NCI-H2171 (cell line): ENCODE results near the gene TUBB8.
"Not testable (repeated sequence)": the region's sequence is repeated elsewhere in the genome, so short reads cannot be mapped to it uniquely, and the experiment has no call there.

ENCODE experiments used
- DNase-seq: peaks from one replicate; lab custom pipeline; 2025; lab: John Stamatoyannopoulos, UW

TUBB8 gene

GRCh38 chr10:48996-49395, at the start of gene TUBB8:
Gene TUBB8 (minus strand): TSS chr10:49296. CDS start chr10:49238, 58 bp downstream.
- DNase-seq: no peak

GRCh38 chr10:96466-96865, 47.4 kb upstream of the TUBB8 start:
- no peak for DNase-seq

GRCh38 chr10:95356-96115, 46.4 kb upstream of the TUBB8 start:
- no peak for DNase-seq

- no peak for DNase-seq
These were observed 45.5 kb upstream of the TUBB8 start for GRCh38 chr10:94613-95012.

DNA sequence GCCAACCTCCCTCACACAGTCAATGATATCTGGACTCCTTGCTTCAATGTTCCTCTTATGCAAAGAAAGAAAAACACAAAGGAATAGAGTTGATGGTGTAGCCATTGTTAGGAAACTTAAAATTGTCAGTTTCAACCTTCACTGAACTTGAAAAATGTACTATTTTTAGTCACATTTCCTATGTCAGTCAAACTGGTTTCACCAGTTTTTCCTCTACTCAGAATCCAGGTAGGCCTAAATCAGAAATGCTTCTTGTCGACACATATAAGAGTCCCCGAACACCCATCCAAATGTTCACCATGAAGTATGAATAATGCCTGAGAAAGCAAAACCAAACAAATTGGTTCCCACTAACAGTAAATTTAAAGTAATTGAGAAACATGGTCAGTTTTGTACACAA, 43.8 kb upstream of the TUBB8 start:
- DNase-seq: no peak

DNA sequence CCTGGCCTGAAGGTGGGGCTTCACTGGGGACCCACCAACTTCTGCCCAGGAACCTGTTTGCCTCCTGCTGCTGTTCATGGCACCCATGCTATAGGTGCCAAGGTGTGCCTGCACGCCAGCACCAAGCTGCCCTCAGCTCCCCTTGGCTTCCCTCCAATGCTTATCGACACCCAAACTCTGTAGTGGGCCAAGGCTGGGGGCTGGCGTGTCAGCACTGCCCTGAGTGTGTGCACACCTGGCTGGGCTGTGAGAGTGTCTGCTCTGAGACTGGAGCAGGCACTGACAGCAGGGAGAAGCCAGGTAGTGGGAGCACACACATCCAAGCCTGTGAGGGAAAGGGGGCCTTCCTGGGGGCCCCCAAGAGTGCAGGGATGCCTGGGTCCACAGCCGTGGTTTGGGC, 43.1 kb upstream of the TUBB8 start:
- no peak for DNase-seq

DNA sequence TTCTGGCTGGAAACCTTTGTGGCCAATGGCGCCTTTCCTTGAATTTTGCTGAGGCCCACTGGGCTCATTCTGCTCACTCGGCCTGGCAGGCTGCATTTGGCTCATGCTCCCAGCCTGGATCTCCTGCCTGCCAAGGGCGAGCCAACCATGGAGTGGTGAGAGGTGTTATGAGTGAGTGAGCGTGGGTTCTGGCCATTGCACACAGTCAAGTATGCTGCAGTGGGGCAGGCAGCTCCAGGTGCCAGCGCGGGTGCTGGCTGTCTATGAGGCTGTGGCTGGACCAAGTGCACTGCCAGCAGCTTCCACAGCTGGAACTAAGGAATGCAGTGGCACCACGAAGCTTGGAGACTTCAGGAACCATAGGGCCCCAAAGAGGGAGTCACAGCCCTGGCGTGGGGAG, 42.2 kb upstream of the TUBB8 start:
- no peak for DNase-seq

DNA sequence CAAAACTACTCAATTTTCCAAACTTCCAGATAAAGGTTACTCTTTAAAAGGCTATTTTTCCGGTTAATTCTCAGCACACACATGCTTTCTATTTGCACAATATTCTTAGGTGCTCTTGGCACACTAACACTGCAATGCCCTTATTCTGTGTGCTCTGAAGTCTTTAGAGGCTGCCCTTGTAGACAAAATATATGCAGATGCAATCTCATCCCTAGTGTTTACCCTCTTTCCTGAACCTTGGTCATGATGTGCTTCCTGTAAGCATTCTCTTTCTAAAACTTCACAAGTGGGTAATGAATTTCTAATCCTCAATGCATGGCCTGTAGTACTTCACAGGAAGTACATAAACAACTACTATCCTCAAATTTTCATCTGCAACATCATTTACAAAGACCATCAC, 41.1 kb upstream of the TUBB8 start:
- DNase-seq: no peak

- no peak for DNase-seq
These were observed 40.2 kb upstream of the TUBB8 start for GRCh38 chr10:89248-89647.

DNA sequence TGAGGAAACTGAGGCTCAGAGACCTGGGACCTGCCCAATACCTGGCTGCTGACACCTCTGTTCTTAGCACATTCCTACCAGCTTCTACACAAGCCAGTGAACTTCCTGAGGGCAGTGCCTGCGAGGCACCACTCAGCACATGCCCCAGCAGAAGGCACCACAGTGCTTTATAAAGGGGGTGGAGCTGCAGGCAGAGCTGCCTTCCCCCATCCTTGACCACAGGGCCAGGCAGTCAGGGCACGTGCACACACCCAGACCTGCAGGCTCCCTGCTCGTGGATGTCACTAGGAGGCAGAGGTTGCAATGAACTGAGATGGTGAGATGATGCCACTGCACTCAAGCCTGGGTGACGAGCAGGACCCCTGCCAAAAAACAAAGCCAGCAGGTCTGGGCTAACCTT, 39.2 kb upstream of the TUBB8 start:
- no peak for DNase-seq

- DNase-seq: no peak
These were observed 38.3 kb upstream of the TUBB8 start for GRCh38 chr10:87177-88080.

- DNase-seq: no peak
These were observed 36.9 kb upstream of the TUBB8 start for GRCh38 chr10:86031-86430.

DNA sequence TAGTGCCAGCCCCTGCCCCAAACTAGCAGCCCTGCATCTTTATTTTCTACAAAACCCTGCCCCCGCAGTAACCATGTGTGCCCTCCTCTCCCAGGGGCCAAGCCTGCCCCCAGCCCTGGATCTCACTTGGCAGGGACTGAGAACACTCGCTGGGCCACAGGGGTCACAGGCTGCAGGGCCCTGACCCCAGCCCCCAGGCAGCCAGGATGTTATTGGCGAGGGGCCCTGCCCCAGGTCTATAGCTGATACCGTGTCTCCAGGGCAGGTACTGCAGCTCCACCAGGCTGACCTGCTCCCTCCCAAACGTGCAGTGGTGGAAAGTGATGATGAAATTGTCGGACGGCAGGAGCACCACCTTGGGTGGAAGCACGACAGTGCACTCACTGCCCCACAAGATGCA, 35.9 kb upstream of the TUBB8 start:
- DNase-seq: no peak

DNA sequence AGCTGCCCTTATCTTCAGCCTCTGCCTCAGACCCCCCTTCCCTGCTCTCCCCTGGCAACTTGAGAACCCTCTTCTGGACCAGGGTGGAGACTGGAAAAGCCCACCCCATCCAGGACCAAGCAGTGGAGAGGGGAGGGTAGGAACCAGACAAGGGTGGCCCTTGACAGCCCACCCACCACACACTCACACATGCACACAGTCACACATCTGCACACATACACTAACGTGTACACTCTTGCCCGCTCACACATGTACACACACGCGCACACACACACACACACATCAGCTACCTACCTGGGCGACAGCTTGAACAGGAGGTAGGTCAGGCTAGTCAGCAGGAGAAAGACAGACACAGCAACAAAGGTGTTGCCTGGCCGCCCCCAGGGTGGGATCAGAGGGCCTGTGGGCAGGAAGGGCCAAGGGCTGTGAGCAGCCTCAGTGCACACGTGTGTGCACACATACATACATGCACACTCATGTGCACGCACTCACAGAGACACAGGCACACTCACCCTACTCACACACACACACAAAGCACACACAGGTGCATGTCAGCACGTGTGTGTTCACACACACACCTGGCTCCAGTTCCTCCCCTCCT, 34.9 kb upstream of the TUBB8 start:
- DNase-seq: no peak

GRCh38 chr10:80477-81105, 31.5 kb upstream of the TUBB8 start:
- no peak for DNase-seq

GRCh38 chr10:79532-80215, 30.6 kb upstream of the TUBB8 start:
- DNase-seq: no peak

- DNase-seq: no peak
These were observed 29.5 kb upstream of the TUBB8 start for GRCh38 chr10:78556-78955.

- not testable (repeated sequence) for DNase-seq
These were observed 25.1 kb upstream of the TUBB8 start for GRCh38 chr10:74266-74621.

GRCh38 chr10:73543-74265, 24.6 kb upstream of the TUBB8 start:
- not testable (repeated sequence) for DNase-seq

DNA sequence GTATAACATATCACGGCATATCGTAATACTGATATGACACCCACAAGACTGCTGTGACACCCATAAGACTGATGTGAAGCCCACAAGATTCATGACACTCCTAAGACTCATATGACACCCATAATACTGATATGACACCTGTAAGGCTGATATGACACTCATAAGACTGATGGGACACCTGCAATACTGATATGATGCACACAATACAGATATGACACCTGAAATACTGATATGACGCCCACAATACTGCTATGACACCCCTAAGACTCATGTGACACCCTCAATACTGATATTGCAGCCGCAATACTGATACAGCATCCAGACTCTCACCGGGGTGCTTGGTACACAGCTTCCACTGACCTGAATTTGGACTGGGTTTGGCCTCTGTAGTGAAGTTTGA, 19.1 kb upstream of the TUBB8 start:
- not testable (repeated sequence) for DNase-seq

DNA sequence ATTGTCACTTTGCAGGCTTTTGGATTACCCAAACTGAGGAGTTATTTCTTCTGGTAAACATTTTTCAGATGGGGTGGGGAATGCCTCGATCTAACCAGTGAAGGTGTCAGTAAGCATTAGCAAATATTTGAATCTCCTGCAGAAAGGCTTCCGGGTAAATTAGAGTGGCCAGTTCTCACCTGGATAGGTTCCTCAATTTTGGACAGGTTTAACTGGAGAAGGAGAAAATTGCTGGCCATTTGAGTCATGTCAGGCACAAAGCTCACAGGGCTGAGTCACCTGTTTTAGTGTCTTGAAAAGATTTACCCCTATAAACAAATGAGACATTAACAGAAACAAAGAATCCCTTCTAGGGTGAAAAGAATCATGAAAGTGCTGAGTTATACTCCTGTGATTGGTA, 830 bp upstream of the TUBB8 start:
- not testable (repeated sequence) for DNase-seq
